ENCODE measurements around the gene ALX3. TPM values are rescaled to one million over a fixed set of nuclear protein-coding genes. Genes with fewer than 3 reads are reported as not detected.

ALX3 gene
- total and polyA plus RNA-seq, 2 of the 8 experiments (the other 6 are each of a cell fraction or from before 2014, with no cell fraction given), result 0.20 TPM; not detected in 1

- TF ChIP-seq CTCF (IDR thresholded peaks at IDR 0.05; ENCODE audit: control extremely low read depth in 1 of 3, insufficient read depth in 1 of 3, low read depth in 1 of 3, low read length in 3 of 3) (peak; percentile 91 to 99 (median 97)), CREB1 (IDR thresholded peaks at IDR 0.05) (peak; percentile 53; the same call in 1 of the 2 replicates), BACH1 (IDR thresholded peaks at IDR 0.05; ENCODE audit: low read length) (no peak), RFX5 (IDR thresholded peaks at IDR 0.05; ENCODE audit: borderline replicate concordance, low read depth, low read length) (no peak), POU5F1 (IDR thresholded peaks at IDR 0.05; ENCODE audit: low read depth, low read length) (no peak), YY1 (IDR thresholded peaks at IDR 0.05; ENCODE audit: low read depth, low read length) (no peak), SAP30 (IDR thresholded peaks at IDR 0.05; ENCODE audit: insufficient read depth, insufficient replicate concordance, low read length) (no peak), USF2 (IDR thresholded peaks at IDR 0.05; ENCODE audit: low read length) (peak; percentile 27; the same call in 1 of the 2 replicates), GTF2F1 (IDR thresholded peaks at IDR 0.05; ENCODE audit: borderline replicate concordance, low read depth, low read length) (no peak), KDM5A (IDR thresholded peaks at IDR 0.05; ENCODE audit: low read length) (no peak), SIX5 (IDR thresholded peaks at IDR 0.05; ENCODE audit: low read depth, low read length) (no peak), RAD21 (IDR thresholded peaks at IDR 0.05 in 1 of 2, conservative IDR thresholded peaks at IDR 0.05 in 1 of 2; ENCODE audit: low read depth in 2 of 2, low read length in 2 of 2) (peak; percentile 89 to 91), HDAC2 (IDR thresholded peaks at IDR 0.05; ENCODE audit: borderline replicate concordance in 1 of 2, low read depth in 2 of 2, low read length in 2 of 2) (no peak), TCF12 (IDR thresholded peaks at IDR 0.05; ENCODE audit: low read depth, low read length) (no peak)
- TF ChIP-seq, protein P1, sequence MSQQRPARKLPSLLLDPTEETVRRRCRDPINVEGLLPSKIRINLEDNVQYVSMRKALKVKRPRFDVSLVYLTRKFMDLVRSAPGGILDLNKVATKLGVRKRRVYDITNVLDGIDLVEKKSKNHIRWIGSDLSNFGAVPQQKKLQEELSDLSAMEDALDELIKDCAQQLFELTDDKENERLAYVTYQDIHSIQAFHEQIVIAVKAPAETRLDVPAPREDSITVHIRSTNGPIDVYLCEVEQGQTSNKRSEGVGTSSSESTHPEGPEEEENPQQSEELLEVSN (IDR thresholded peaks at IDR 0.05), result peak; percentile 65; the same call in 1 of the 2 replicates
- TF ChIP-seq, protein P2, sequence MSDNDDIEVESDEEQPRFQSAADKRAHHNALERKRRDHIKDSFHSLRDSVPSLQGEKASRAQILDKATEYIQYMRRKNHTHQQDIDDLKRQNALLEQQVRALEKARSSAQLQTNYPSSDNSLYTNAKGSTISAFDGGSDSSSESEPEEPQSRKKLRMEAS (IDR thresholded peaks at IDR 0.05), result peak; percentile 84
Measured at GRCh38 chr1:110106013-110106941, 35.8 kb upstream of the ALX3 start (continued).

Measured in H1 (cell line).